H1 (cell line): Measurements from ENCODE around the gene SCP2. TPM values are rescaled to one million over a fixed set of nuclear protein-coding genes. Genes with fewer than 3 reads are reported as not detected.
A peak's percentile ranks its signal among the peaks of the same experiment; 100 is the strongest.

ENCODE experiments used
- CTCF ChIA-PET: fragments of 300-600 bp; sonication (Branson Sonifier 250); formaldehyde crosslinking; loops from one replicate; lab custom pipeline; 2021; ENCODE audit not compliant: partially characterized antibody; lab: Charles Lee
- POLR2A ChIA-PET: fragments of 300-600 bp; sonication (Branson Sonifier 250); formaldehyde crosslinking; loops from one replicate; lab custom pipeline; 2021; ENCODE audit warnings: inconsistent platforms; ENCODE audit not compliant: partially characterized antibody; lab: Charles Lee
- DNase-seq, 2 experiments: peaks; one replicate each; pipeline versions ENCODE4 v3.0.0 to v3.0.0-alpha.2; 2010 to 2022; ENCODE audit warnings: low spot score in 2 of 2, low read depth in 1 of 2, mixed read lengths in 1 of 2
- FAIRE-seq: peaks from 2 replicates; lab custom pipeline; 2011; peaks lifted over from hg19 to GRCh38; lab: Jason Lieb, UNC
- H2AFZ ChIP-seq: 2 replicates; pipeline ENCODE4 v1.8.1; 2012; ENCODE audit warnings: low read length, inconsistent platforms
- H2AK5ac ChIP-seq: 2 replicates; pipeline ENCODE4 v1.6.1; 2013; ENCODE audit warnings: low read depth, low read length
- H2BK120ac ChIP-seq: replicated peaks from 2 replicates; pipeline ENCODE3; 2013; ENCODE audit warnings: low read depth, low read length, inconsistent platforms
- H2BK12ac ChIP-seq: 2 replicates; pipeline ENCODE4 v1.6.1; 2013; ENCODE audit warnings: low read depth, low read length
- H2BK15ac ChIP-seq: 2 replicates; pipeline ENCODE4 v1.6.1; 2013; ENCODE audit warnings: low read length
- H2BK20ac ChIP-seq: 2 replicates; pipeline ENCODE4 v1.6.1; 2013; ENCODE audit warnings: low read length
- H2BK5ac ChIP-seq: 2 replicates; pipeline ENCODE4 v1.6.1; 2013; ENCODE audit warnings: low read depth, low read length
- H3K14ac ChIP-seq: 2 replicates; pipeline ENCODE4 v1.6.1; 2013; ENCODE audit warnings: inconsistent platforms; ENCODE audit not compliant: insufficient read length
- H3K18ac ChIP-seq: 2 replicates; pipeline ENCODE4 v1.6.1; 2013; ENCODE audit warnings: low read length; ENCODE audit errors: extremely low read depth
- H3K23ac ChIP-seq: 2 replicates; pipeline ENCODE4 v1.6.1; 2013; ENCODE audit warnings: inconsistent platforms; ENCODE audit not compliant: insufficient read length
- H3K23me2 ChIP-seq: 2 replicates; pipeline ENCODE4 v1.6.1; 2013; ENCODE audit warnings: low read depth, low read length
- H3K27ac ChIP-seq: 2 replicates; pipeline ENCODE4 v1.6.1; 2011; ENCODE audit warnings: low read depth, low read length, inconsistent platforms
- H3K27me3 ChIP-seq, 4 experiments: replicated peaks in 1 of 4; 1 replicate in 1 of 4; 2 replicates in 3 of 4; pipeline versions ENCODE4 v1.6.1 to v1.8.1; 2011 to 2013; ENCODE audit warnings: low read length in 3 of 4, mild to moderate bottlenecking in 3 of 4, inconsistent platforms in 2 of 4, mixed read lengths in 2 of 4, moderate library complexity in 1 of 4; ENCODE audit not compliant: control insufficient read depth in 3 of 4, insufficient read depth in 3 of 4; ENCODE audit errors: extremely low read depth in 1 of 4
- H3K36me3 ChIP-seq, 4 experiments: 2 replicates each; pipeline versions ENCODE4 v1.6.1 to v1.8.1; 2011 to 2013; ENCODE audit warnings: mild to moderate bottlenecking in 4 of 4, low read length in 3 of 4, moderate library complexity in 2 of 4, control low read depth in 1 of 4, inconsistent platforms in 1 of 4; ENCODE audit not compliant: insufficient read depth in 4 of 4, control insufficient read depth in 2 of 4
- H3K4ac ChIP-seq: replicated peaks from 2 replicates; pipeline ENCODE3; 2013; ENCODE audit warnings: low read length, low read depth, mixed read lengths, inconsistent platforms; ENCODE audit not compliant: insufficient read length
- H3K4me1 ChIP-seq, 4 experiments: replicated peaks in 1 of 4; 1 replicate in 1 of 4; 2 replicates in 3 of 4; pipeline versions ENCODE4 v1.6.1 to v1.8.1; 2011 to 2013; ENCODE audit warnings: low read length in 3 of 4, inconsistent platforms in 2 of 4, mixed read lengths in 1 of 4; ENCODE audit not compliant: insufficient read depth in 4 of 4, control insufficient read depth in 3 of 4
- H3K4me2 ChIP-seq, 2 experiments: 2 replicates each; pipeline versions ENCODE4 v1.6.1 to v1.8.1; 2011 to 2013; ENCODE audit warnings: low read depth in 2 of 2, low read length in 2 of 2, control low read depth in 1 of 2, inconsistent platforms in 1 of 2, mild to moderate bottlenecking in 1 of 2; ENCODE audit not compliant: insufficient read depth in 1 of 2
- H3K4me3 ChIP-seq, 4 experiments: fragments of 200-600, 300-600 bp in 1 of 4; sonication (generic), shearing (Covaris generic), sonication (Bioruptor Twin) in 1 of 4; 2 replicates each; pipeline versions ENCODE4 v1.5.1 to v1.8.1; 2011 to 2016; ENCODE audit warnings: low read length in 4 of 4, low read depth in 3 of 4, control low read depth in 2 of 4, inconsistent platforms in 2 of 4, mild to moderate bottlenecking in 2 of 4, mixed read lengths in 1 of 4, moderate library complexity in 1 of 4; ENCODE audit not compliant: insufficient read depth in 2 of 4; ENCODE audit errors: extremely low read depth in 1 of 4
- H3K56ac ChIP-seq: replicated peaks from 2 replicates; pipeline ENCODE3; 2013; ENCODE audit warnings: low read depth, mild to moderate bottlenecking, mixed read lengths, low read length, inconsistent platforms; ENCODE audit not compliant: insufficient read length
- H3K79me1 ChIP-seq: 2 replicates; pipeline ENCODE4 v1.6.1; 2013; ENCODE audit warnings: low read depth, low read length, control low read depth
- H3K79me2 ChIP-seq, 2 experiments: 2 replicates each; pipeline versions ENCODE4 v1.6.1 to v1.8.1; 2012 to 2013; ENCODE audit warnings: low read length in 2 of 2, mild to moderate bottlenecking in 2 of 2, inconsistent platforms in 1 of 2; ENCODE audit not compliant: insufficient read depth in 2 of 2, control insufficient read depth in 1 of 2
- H3K9ac ChIP-seq, 4 experiments: replicated peaks in 1 of 4; 1 replicate in 1 of 4; 2 replicates in 3 of 4; pipeline versions ENCODE4 v1.6.1 to v1.8.1; 2011 to 2013; ENCODE audit warnings: low read depth in 3 of 4, low read length in 3 of 4, control low read depth in 2 of 4, mild to moderate bottlenecking in 2 of 4, moderate library complexity in 2 of 4, inconsistent platforms in 1 of 4; ENCODE audit errors: extremely low read depth in 1 of 4
- H3K9me3 ChIP-seq, 2 experiments: 2 replicates each; pipeline versions ENCODE4 v1.6.1 to v1.8.1; 2012 to 2013; ENCODE audit warnings: mild to moderate bottlenecking in 2 of 2, moderate library complexity in 2 of 2, control low read depth in 1 of 2, inconsistent platforms in 1 of 2, low read depth in 1 of 2, low read length in 1 of 2, mixed read lengths in 1 of 2; ENCODE audit not compliant: insufficient read depth in 2 of 2
- H4K20me1 ChIP-seq, 2 experiments: replicated peaks in 1 of 2; 2 replicates each; pipeline versions ENCODE3 to v1.8.1; 2011 to 2013; ENCODE audit warnings: inconsistent platforms in 2 of 2, low read length in 2 of 2, mild to moderate bottlenecking in 1 of 2; ENCODE audit not compliant: insufficient read depth in 2 of 2, control insufficient read depth in 1 of 2
- H4K5ac ChIP-seq: 2 replicates; pipeline ENCODE4 v1.6.1; 2013; ENCODE audit warnings: low read length, low read depth, mixed read lengths, inconsistent platforms; ENCODE audit not compliant: insufficient read length
- H4K8ac ChIP-seq: 2 replicates; pipeline ENCODE4 v1.8.0; 2013; ENCODE audit warnings: mild to moderate bottlenecking, moderate library complexity, low read length, inconsistent platforms; ENCODE audit not compliant: insufficient read depth; ENCODE audit errors: extremely low read depth
- H4K91ac ChIP-seq: replicated peaks from 2 replicates; pipeline ENCODE3; 2013; ENCODE audit warnings: low read length, mixed read lengths, inconsistent platforms; ENCODE audit not compliant: insufficient read length
- CEBPB ChIP-seq: IDR thresholded peaks from 2 replicates; pipeline ENCODE4 v1.6.1; 2012; ENCODE audit warnings: low read depth, low read length
- SP1 ChIP-seq: IDR thresholded peaks from 2 replicates; pipeline ENCODE4 v1.6.1; 2011; ENCODE audit warnings: low read depth, low read length
- WGBS, 2 experiments: shearing (Covaris generic) in 1 of 2; methylation state at CpG; one replicate each; pipeline versions ENCODE4 v1.1.6 to v1.1.7; 2013 to 2015; ENCODE audit warnings: low lambda C conversion rate in 2 of 2, mixed read lengths in 2 of 2, inconsistent platforms in 1 of 2, low coverage in 1 of 2, missing lambda C conversion rate in 1 of 2; ENCODE audit not compliant: insufficient replicate concordance in 2 of 2, insufficient coverage in 1 of 2, insufficient read length in 1 of 2; ENCODE audit errors: extremely low coverage in 1 of 2, missing lambda C conversion rate in 1 of 2; 5-methylcytosine and 5-hydroxymethylcytosine counted together
- polyA plus RNA-seq, 7 experiments: library from polyadenylated mRNA; depleted of rRNA in 3 of 7; stranded (reverse) in 5 of 7; unstranded in 2 of 7; fragments of >200 nt in 5 of 7; fragments of 200-250 nt in 2 of 7; gene quantifications; 1 replicate in 5 of 7; 2 replicates in 1 of 7; 4 replicates in 1 of 7; pipeline versions ENCODE4 v1.2.1 to v1.2.3, GENCODE V29; 2011 to 2013; ENCODE audit warnings: missing spikeins in 2 of 7, mixed read lengths in 2 of 7
- total RNA-seq: library from RNA; stranded (reverse); fragmentation: NEBNext Ultra II Directional; extraction: Animal tissue kit (Norgen Biotek cat#: 25700); gene quantifications from 2 replicates; pipeline ENCODE4 v1.2.1, GENCODE V29; 2021

The SCP2 gene
- total and polyA plus RNA-seq, 2 of the 8 experiments (the other 6 are each of a cell fraction or from before 2014, with no cell fraction given), result 20.9 to 54.3 TPM

DNA sequence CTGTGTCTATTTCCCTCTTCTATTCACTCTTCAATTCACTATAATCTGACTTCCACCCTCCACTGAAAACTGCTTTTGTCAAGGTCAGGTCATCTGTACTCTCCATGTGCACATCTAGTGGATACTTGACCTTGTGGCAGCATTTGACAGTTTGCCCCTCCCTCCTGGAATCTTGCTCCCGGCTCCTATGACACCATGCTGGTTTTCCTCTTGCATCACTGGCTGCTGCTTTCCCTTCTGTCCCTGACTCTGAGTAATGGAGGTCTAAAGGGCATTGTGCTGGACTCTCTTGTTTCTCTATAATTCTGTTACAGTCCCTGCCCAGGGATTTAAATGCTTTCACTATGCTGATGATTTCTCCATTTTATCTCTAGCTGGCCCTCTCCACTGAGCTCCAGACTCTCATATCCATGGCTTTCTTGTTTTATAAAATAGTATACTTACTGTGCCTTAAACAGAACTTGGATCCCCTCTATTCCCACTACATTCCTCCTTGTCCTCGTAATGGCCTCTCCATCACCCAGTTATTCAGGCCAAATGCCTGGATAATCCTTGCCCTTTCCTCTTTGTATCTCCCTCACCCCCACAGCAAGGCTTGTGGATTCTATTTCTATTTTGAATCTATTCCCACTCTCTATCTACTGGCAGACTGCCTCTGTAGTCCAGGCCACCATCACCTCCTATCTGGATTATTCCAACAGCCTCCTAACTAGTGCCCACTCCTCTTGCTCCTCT is 98.1 kb downstream of the SCP2 start:
- no peak overlapping the region for H4K5ac ChIP-seq
- H3K4me2 ChIP-seq, result no peak overlapping the region
- no peak overlapping the region for H2AFZ ChIP-seq
- no peak overlapping the region for H3K4me3 ChIP-seq
- DNase-seq (no peak), FAIRE-seq (no peak)
- H3K27me3 ChIP-seq, result no peaks in the 10 kb centered on the region
- no peak overlapping the region for H4K91ac ChIP-seq
- WGBS, 2 experiments, result 75% methylated on average over 2 of the region's 2 CpGs; no CpG with 5 or more reads in 1 of the 2 experiments
- no peak overlapping the region for H2BK20ac ChIP-seq
- no peak for TF ChIP-seq SP1
- peak; percentile 74 for TF ChIP-seq CEBPB
- no peak overlapping the region for H2AK5ac ChIP-seq
- no peak overlapping the region for H4K8ac ChIP-seq
- no peaks in the 10 kb centered on the region for H3K79me1 ChIP-seq
- H2BK5ac ChIP-seq, result no peak overlapping the region
- ChIA-PET POLR2A (no interaction called here), CTCF (no interaction called here)
- H3K18ac ChIP-seq, result no peak overlapping the region
- no peaks in the 10 kb centered on the region for H3K4me1 ChIP-seq
- H3K9ac ChIP-seq, result no peak overlapping the region; a peak in 1 of 7 replicates
- H2BK120ac ChIP-seq, result no peak overlapping the region
- no peak overlapping the region for H3K14ac ChIP-seq
- no peaks in the 10 kb centered on the region for H3K23me2 ChIP-seq
- no peaks in the 10 kb centered on the region; a peak in 1 of 8 replicates for H3K36me3 ChIP-seq
- H2BK15ac ChIP-seq, result no peak overlapping the region
- H4K20me1 ChIP-seq, result no peaks in the 10 kb centered on the region
- H2BK12ac ChIP-seq, result no peak overlapping the region
- H3K9me3 ChIP-seq, result no peaks in the 10 kb centered on the region
- H3K4ac ChIP-seq, result no peak overlapping the region
- no peak overlapping the region for H3K27ac ChIP-seq
- no peak overlapping the region for H3K23ac ChIP-seq
- H3K56ac ChIP-seq, result no peak overlapping the region
- H3K79me2 ChIP-seq, result no peaks in the 10 kb centered on the region
